IPS-20b (cell line): Measurements from ENCODE around the gene SPEM2.
A peak's percentile ranks its signal among the peaks of the same experiment; 100 is the strongest.

Source experiments
- H3K27ac ChIP-seq: one replicate; pipeline ENCODE4 v1.5.1; 2013; ENCODE audit warnings: low read length
- H3K27me3 ChIP-seq: 2 replicates; pipeline ENCODE4 v1.6.1; 2013; ENCODE audit warnings: mild to moderate bottlenecking, low read length, inconsistent platforms; ENCODE audit not compliant: insufficient read depth
- H3K36me3 ChIP-seq: 2 replicates; pipeline ENCODE4 v1.6.1; 2013; ENCODE audit warnings: low read depth, mild to moderate bottlenecking, inconsistent platforms, low read length, moderate library complexity; ENCODE audit not compliant: insufficient read depth
- H3K4me1 ChIP-seq: 2 replicates; pipeline ENCODE4 v1.6.1; 2013; ENCODE audit warnings: mild to moderate bottlenecking, control low read depth, inconsistent platforms, low read length, moderate library complexity; ENCODE audit not compliant: insufficient read depth
- H3K4me3 ChIP-seq: 2 replicates; pipeline ENCODE4 v1.5.1; 2013; ENCODE audit warnings: mild to moderate bottlenecking, low read length, inconsistent platforms
- H3K9ac ChIP-seq: 2 replicates; pipeline ENCODE4 v1.6.1; 2013; ENCODE audit warnings: low read depth, mild to moderate bottlenecking, inconsistent platforms, low read length, moderate library complexity
- H3K9me3 ChIP-seq: 2 replicates; pipeline ENCODE4 v1.6.1; 2013; ENCODE audit warnings: mild to moderate bottlenecking, low read depth, low read length, inconsistent platforms; ENCODE audit not compliant: insufficient read depth

Gene SPEM2

DNA sequence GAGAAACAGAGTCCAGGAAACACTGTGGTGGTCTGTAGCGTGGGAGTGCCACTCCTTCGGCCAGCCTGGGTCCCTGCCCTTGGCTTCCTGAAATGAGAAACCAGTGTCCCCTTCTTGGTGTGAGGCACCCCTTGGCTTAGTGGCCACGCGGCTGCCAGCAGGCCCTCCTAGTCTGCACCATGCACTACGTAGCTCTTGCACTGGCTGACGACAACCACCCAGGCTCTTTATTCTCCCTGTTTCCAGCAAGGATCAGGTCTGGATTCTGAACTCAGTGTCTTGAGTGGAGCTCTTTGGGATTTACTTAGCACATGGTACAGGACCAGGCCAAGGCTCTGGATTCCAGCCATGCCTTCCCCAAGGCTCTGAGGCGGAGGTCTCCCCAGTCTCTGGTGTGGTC, 2.1 kb downstream of the SPEM2 start:
- Histone ChIP-seq H3K36me3 (no peaks in the 10 kb centered on the region), H3K9me3 (no peaks in the 10 kb centered on the region), H3K9ac (no peak overlapping the region), H3K4me1 (no peaks in the 10 kb centered on the region), H3K27ac (no peak overlapping the region), H3K4me3 (no peak overlapping the region), H3K27me3 (no peaks in the 10 kb centered on the region)

DNA sequence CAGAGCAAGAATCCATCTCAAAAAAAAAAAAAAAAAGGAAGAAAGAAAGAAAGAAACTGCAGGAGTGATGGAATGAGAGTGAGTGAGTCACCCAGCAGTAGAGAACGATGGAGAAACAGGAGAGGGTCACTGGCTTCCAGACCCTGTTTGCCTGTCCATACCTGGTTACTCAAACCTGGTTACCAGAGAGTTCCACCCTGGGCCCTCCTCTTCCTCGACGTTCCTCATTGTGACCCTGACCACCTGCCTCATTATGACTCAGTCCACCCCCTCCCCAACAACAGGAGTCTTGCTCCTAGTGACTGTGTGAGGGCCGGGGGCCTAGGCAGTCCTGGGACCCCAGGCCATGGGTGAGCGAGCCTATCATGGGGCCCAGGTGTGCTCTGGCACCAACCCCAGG, 3.1 kb downstream of the SPEM2 start, which contains the start of gene SPEM3:
Gene SPEM3, plus strand, starts transcription at position 301 of the 400 bp plus-strand sequence. Its CDS starts 46 bp downstream, at position 347.
- Histone ChIP-seq H3K27me3 (no peaks in the 10 kb centered on the region), H3K27ac (no peak within 1 kb of the TSS), H3K9ac (no peak within 1 kb of the TSS), H3K36me3 (no peaks in the 10 kb centered on the region), H3K4me3 (no peak within 1 kb of the TSS), H3K4me1 (no peaks in the 10 kb centered on the region), H3K9me3 (no peaks in the 10 kb centered on the region)

DNA sequence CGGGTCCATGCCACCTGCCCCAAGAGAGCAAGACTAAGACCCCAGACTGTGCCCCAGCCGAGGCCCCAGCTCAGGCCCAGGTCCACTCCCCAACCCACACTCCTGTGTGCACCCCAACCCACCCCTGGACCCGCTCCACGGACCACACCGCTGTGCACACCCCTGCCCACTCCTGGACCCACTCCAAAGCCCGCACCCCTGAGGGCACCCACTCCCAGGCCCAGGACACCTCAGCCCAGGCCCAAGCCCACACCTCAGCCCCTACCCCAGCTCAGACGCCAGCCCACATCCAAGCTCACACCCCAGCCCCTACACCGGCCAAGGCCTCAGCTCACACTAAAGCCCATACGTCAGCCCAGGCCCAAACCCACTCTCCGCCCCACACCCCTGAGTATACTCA, 4.3 kb downstream of the SPEM2 start:
- Histone ChIP-seq H3K27me3 (no peaks in the 10 kb centered on the region), H3K4me3 (no peak overlapping the region), H3K9me3 (no peaks in the 10 kb centered on the region), H3K4me1 (no peaks in the 10 kb centered on the region), H3K36me3 (no peaks in the 10 kb centered on the region), H3K9ac (no peak overlapping the region), H3K27ac (no peak overlapping the region)

DNA sequence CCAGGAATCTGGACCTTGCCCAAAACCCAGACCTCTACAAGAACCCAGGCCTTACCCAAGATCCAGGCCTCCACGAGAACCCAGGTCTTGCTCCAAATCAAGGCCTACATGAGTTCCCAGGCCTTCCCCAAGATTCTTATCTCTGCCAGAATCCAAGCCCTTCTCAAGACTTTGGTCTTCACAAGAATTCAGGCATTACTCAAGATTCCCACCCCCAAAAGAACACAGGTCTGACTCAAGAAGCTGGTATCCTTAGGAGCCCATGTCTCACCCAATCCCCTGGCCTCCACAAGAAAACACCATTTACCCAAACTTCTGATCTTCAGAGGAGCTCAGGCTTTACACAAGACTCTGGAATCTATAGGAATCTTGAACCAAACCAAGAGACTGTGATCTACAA, 5.8 kb downstream of the SPEM2 start:
- Histone ChIP-seq H3K4me3 (no peak overlapping the region), H3K9ac (no peak overlapping the region), H3K27me3 (peaks cover 9% of the 10 kb centered on the region), H3K27ac (no peak overlapping the region), H3K36me3 (no peaks in the 10 kb centered on the region), H3K9me3 (no peaks in the 10 kb centered on the region), H3K4me1 (peaks cover under 1% of the 10 kb centered on the region; the same call in 1 of the 2 replicates)

DNA sequence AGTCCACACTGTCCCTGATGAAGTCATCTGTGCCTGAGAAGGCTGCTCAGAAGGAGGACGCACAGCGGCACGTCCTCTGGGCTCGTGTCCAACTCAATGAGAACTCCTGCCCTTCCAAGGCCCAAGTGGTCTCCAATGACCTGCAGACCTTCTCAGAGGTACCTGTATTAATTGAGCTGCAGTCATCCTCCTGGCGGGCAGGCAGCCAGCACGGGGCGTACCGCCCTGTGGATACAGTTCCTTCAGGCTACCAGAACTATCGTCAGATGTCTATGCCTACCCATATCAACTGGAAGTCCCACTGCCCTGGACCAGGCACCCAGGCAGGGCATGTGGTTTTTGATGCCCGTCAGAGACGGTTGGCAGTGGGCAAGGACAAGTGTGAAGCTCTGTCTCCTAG, 6.9 kb downstream of the SPEM2 start:
- no peak overlapping the region for H3K27ac ChIP-seq
- peaks cover 18% of the 10 kb centered on the region for H3K27me3 ChIP-seq
- H3K9ac ChIP-seq, result no peak overlapping the region
- H3K36me3 ChIP-seq, result no peaks in the 10 kb centered on the region
- peaks cover 3% of the 10 kb centered on the region; the same call in 1 of the 2 replicates for H3K4me1 ChIP-seq
- no peak overlapping the region for H3K4me3 ChIP-seq
- H3K9me3 ChIP-seq, result no peaks in the 10 kb centered on the region

DNA sequence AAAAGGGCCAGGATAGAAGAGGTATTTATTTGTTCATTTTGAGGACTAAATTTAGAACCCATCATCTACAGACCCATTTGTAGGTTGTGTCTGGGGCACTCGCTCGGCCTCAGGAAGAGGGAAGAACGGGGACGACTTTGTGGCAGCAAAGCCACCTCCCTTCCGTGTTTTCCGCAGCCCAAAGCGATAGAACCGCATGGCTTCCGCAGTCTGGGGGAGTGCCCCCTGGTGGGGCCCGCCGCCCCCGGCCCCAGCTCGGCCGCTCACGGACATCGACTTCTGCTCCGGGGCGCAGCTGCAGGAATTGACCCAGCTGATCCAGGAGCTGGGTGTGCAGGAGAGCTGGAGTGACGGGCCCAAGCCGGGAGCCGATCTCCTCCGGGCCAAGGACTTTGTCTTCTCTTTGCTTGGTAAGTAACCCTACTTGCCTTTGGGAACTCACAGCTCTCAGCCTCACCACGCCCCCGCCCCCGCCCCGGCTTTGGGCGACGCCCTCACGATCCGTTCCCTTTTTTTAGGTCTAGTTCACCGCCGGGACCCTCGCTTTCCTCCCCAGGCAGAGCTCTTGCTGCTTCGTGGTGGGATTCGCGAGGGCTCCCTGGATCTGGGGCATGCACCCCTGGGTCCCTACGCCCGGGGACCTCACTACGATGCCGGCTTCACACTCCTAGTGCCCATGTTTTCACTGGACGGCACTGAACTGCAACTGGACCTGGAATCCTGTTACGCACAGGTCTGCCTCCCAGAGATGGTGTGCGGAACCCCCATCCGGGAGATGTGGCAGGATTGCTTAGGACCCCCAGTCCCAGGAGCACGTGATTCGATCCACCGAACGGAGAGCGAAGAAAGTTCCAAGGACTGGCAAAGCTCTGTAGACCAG, 10.5 kb downstream of the SPEM2 start:
- peaks cover 44% of the 10 kb centered on the region for H3K27me3 ChIP-seq
- no peak overlapping the region for H3K27ac ChIP-seq

DNA sequence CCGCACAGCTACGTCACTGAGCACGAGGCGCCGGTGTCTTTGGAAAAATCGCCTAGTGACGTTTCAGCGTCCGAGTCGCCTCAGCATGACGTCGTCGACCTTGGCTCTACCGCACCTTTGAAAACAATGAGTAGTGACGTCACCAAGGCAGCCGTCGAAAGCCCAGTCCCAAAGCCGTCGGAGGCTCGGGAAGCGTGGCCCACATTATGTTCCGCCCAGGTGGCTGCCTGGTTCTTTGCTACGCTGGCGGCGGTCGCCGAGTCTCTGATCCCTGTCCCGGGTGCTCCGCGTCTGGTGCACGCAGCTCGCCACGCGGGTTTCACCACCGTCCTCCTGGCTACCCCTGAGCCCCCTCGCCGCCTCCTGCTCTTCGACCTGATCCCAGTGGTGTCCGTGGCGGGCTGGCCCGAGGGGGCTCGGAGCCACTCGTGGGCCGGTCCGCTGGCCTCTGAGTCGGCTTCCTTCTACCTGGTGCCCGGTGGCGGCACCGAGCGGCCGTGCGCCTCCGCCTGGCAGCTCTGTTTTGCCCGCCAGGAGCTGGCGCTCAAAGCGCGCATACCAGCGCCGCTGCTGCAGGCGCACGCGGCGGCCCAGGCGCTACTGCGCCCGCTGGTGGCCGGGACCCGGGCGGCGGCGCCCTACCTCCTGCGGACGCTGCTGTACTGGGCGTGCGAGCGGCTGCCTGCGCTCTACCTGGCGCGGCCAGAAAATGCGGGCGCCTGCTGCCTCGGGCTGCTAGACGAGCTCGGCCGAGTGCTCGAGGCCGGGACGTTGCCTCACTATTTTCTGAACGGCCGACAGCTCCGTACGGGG, 11.3 kb downstream of the SPEM2 start:
- peak overlapping the region; percentile 86 for H3K4me3 ChIP-seq
- H3K4me1 ChIP-seq, result peaks cover 26% of the 10 kb centered on the region; the same call in 1 of the 2 replicates
- no peak overlapping the region for H3K27ac ChIP-seq
- peaks cover 49% of the 10 kb centered on the region for H3K27me3 ChIP-seq
- H3K9me3 ChIP-seq, result no peaks in the 10 kb centered on the region
- peak overlapping the region; percentile 63; the same call in 1 of the 2 replicates for H3K9ac ChIP-seq
- H3K36me3 ChIP-seq, result no peaks in the 10 kb centered on the region

More for the DNA sequence above, 10.5 kb downstream of the SPEM2 start:
- peaks cover 17% of the 10 kb centered on the region; the same call in 1 of the 2 replicates for H3K4me1 ChIP-seq
- H3K9ac ChIP-seq, result peak overlapping the region; percentile 63; the same call in 1 of the 2 replicates
- no peaks in the 10 kb centered on the region for H3K9me3 ChIP-seq
- no peaks in the 10 kb centered on the region for H3K36me3 ChIP-seq
- peak overlapping the region; percentile 86 for H3K4me3 ChIP-seq

DNA sequence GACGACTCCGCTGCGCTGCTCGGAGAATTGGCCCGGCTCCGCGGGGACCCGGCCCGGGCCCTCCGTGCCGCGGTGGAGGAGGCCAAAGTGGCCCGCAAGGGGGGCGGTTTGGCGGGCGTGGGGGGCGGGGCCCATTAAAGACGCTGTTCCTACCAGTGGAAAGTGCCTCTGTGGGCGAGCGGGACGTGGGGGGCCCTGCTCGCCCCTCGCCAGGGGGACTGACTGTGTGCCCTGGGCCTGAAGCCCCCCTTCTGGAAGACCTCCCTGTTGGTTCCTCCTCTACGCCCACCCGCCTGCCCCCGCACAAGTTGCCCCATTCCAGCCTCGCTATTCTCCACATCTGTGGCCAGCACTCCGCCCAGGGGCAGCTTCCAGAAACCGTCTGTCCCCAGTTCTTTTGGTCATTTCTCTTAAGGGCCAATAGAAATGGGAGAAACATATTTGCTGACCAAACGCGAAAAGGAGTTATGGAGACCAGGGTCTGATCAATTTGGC, 12.0 kb downstream of the SPEM2 start:
- Histone ChIP-seq H3K36me3 (no peaks in the 10 kb centered on the region), H3K27ac (no peak overlapping the region), H3K27me3 (peaks cover 53% of the 10 kb centered on the region), H3K9me3 (no peaks in the 10 kb centered on the region), H3K9ac (peak overlapping the region; percentile 14; the same call in 1 of the 2 replicates), H3K4me1 (peaks cover 28% of the 10 kb centered on the region; the same call in 1 of the 2 replicates), H3K4me3 (peak overlapping the region; percentile 86)

DNA sequence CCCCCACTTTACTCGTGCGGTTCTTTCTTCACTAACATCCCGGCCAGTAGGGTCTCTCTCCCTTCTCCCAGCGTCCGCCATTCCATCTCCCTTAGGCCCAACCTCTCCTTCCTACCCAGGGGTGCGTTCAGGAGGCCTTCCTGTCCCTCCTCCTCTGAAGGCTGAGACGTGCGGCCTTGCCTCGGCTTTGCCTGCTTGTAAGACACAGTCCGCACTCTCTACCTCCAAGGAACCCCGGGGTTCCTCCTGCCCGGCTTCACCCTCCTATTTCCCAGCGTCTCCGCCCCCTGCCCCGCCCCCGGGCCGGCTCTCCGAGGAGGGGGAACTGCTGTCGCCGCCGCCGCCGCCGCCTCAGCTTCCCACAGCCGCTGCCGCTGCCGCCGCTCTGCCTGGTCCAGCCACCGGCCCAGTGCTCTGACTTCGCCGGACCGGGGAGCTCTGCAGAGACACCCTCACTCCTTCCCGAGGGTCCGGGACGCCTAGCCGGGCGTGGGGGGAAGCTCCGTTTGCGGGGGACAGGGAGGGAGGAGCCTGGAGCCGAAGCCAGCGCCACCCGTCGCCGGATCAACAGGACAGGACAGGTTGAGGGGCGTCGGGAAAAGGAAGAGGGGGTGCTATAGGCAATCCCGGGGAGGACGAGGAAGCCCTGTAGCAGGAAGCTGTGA, 12.7 kb downstream of the SPEM2 start:
- Histone ChIP-seq H3K27ac (no peak overlapping the region), H3K27me3 (peaks cover 60% of the 10 kb centered on the region), H3K9ac (peak overlapping the region; percentile 64; the same call in 1 of the 2 replicates)

DNA sequence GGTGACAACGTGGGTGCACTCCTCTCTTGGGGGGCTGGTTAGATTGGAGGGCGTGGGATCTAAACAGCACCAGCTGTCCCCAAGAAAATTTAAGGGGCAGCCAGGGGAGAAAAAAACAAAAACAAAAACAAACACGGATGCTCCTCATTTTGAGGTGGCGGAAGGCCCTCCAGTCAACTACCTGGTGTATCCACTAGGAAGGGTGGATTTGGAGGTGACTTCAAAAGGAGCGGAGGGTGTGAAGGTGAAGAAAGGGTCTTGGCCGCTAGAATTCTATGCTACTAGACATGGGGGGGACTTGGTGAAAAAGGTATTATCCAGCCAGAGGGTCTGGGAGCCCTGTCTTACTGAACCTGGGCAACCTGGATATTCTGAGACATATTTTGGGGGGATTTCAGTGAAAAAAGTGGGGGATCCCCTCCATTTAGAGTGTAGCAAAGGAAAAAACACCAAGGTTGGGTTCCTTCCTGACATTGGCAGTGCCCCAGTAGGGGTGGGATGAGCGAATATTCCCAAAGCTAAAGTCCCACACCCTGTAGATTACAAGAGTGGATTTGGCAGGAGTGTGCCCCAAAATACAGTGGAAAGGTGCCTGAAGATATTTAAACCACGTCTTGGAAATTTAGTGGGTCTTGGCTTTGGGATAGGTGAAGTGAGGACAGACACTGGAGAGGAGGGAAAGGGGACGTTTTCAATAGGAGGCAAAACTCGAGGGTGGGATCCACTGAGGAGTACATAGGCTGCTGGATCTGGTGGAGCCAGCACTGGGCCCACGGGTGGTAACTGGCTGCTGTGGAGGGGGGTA, 13.4 kb downstream of the SPEM2 start:
- Histone ChIP-seq H3K9me3 (no peaks in the 10 kb centered on the region), H3K4me3 (peak overlapping the region; percentile 86), H3K4me1 (peaks cover 28% of the 10 kb centered on the region; the same call in 1 of the 2 replicates), H3K27me3 (peaks cover 67% of the 10 kb centered on the region), H3K27ac (no peak overlapping the region), H3K36me3 (no peaks in the 10 kb centered on the region), H3K9ac (peak overlapping the region; percentile 64; the same call in 1 of the 2 replicates)

More for the DNA sequence above, 12.7 kb downstream of the SPEM2 start:
- Histone ChIP-seq H3K4me3 (peak overlapping the region; percentile 86), H3K36me3 (no peaks in the 10 kb centered on the region), H3K9me3 (no peaks in the 10 kb centered on the region), H3K4me1 (peaks cover 28% of the 10 kb centered on the region; the same call in 1 of the 2 replicates)
